ENCODE results near the gene SLC2A5. TPM values are rescaled to one million over a fixed set of nuclear protein-coding genes. Genes with fewer than 3 reads are reported as not detected.

The SLC2A5 gene
- total and polyA plus RNA-seq, 9 of the 15 experiments (the other 6 are each of a cell fraction or from before 2014, with no cell fraction given): 0.08 TPM; not detected in 8

GRCh38 chr1:9009438-9010370, 59.7 kb downstream of the SLC2A5 start (continued):
- TF ChIP-seq REST (IDR thresholded peaks at IDR 0.05; ENCODE audit: borderline replicate concordance): peak; percentile 53; the same call in 1 of the 2 replicates
- no peak for TF ChIP-seq REST (CRISPR knock-in tag; IDR thresholded peaks at IDR 0.05; ENCODE audit: low read depth)
- TF ChIP-seq FOSL1 (tag; conservative IDR thresholded peaks at IDR 0.05): no peak
- TF ChIP-seq CREM (IDR thresholded peaks at IDR 0.05; ENCODE audit: low read depth): peak; percentile 58; the same call in 1 of the 2 replicates
- TF ChIP-seq KDM1A (IDR thresholded peaks at IDR 0.05): no peak
- no peak for TF ChIP-seq CHD2 (IDR thresholded peaks at IDR 0.05; ENCODE audit: low read depth, low read length)
- TF ChIP-seq SIX5 (IDR thresholded peaks at IDR 0.05; ENCODE audit: borderline replicate concordance in 1 of 2, insufficient read depth in 1 of 2, low read depth in 1 of 2, low read length in 2 of 2): no peak
- TF ChIP-seq SFPQ (IDR thresholded peaks at IDR 0.05; ENCODE audit: low read depth, low read length): no peak
- peak; percentile 21 for TF ChIP-seq CTCFL (IDR thresholded peaks at IDR 0.05; ENCODE audit: borderline replicate concordance, insufficient read depth, low read depth, low read length, poor library complexity, severe bottlenecking)
- no peak for TF ChIP-seq NRF1 (conservative IDR thresholded peaks at IDR 0.05 in 1 of 2, IDR thresholded peaks at IDR 0.05 in 1 of 2)
- no peak for TF ChIP-seq THAP7 (CRISPR knock-in tag; IDR thresholded peaks at IDR 0.05)
- no peak for TF ChIP-seq RBFOX2 (IDR thresholded peaks at IDR 0.05; ENCODE audit: low read depth, low read length)
